GM13976 (cell line): ENCODE results near the gene CRHBP.
A peak's percentile ranks its signal among the peaks of the same experiment; 100 is the strongest.

Experiments used
- DNase-seq: peaks from one replicate; pipeline ENCODE4 v3.0.0; 2012; ENCODE audit warnings: low spot score
- in situ Hi-C: fragments of 300-500 bp; cut with MboI; formaldehyde crosslinking; loops from one replicate; pipeline ENCODE4 v1.12.0; 2022; ENCODE audit warnings: low sequenced_read_pairs, mixed read lengths, inconsistent platforms; ENCODE audit not compliant: unreplicated experiment
- TF ChIP-seq, protein P1 (sequence below): IDR thresholded peaks from 2 replicates; pipeline ENCODE4 v1.5.1; 2012; ENCODE audit warnings: borderline replicate concordance, mild to moderate bottlenecking; ENCODE audit not compliant: insufficient read depth; ENCODE audit errors: extremely low read depth, missing control alignments, control extremely low read depth

The CRHBP gene

DNA sequence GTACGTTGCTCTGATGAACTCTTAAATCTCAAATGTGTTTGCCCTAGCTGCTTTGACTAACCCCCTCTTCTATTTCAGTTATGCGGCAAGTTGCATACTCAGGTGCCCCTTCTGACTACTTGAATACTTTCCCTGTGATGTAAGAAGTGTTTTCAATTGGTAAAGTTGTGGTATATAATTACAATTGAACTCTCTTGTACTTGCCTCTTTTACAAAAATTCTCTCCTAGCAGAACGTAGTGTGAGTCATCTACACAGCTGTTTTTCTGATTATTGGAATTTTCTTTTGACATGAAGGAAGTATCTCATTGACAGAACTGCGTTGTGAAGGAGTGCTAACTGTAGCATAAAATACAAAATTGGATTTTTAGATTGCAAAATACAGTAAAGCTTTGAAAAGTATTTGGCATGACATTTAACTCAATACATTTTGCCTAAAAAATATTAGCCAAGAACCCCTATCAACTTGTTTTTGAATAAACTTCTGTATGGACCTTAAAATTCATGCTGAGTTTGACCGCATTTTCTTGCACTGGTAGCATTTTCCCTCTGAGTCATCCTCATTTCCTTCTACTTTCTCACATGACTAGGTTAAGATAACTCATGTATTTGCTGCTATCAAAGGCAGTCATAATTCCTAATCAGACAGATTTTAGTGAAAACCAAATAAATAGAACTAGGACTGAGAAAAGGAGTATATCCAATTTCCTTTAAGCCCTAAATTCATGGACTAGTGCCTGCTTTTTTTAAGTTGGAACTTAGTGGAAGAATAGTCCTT lies 6.3 kb downstream of the CRHBP start:
- in situ Hi-C loops, result no loop called here
- TF ChIP-seq, protein P1, sequence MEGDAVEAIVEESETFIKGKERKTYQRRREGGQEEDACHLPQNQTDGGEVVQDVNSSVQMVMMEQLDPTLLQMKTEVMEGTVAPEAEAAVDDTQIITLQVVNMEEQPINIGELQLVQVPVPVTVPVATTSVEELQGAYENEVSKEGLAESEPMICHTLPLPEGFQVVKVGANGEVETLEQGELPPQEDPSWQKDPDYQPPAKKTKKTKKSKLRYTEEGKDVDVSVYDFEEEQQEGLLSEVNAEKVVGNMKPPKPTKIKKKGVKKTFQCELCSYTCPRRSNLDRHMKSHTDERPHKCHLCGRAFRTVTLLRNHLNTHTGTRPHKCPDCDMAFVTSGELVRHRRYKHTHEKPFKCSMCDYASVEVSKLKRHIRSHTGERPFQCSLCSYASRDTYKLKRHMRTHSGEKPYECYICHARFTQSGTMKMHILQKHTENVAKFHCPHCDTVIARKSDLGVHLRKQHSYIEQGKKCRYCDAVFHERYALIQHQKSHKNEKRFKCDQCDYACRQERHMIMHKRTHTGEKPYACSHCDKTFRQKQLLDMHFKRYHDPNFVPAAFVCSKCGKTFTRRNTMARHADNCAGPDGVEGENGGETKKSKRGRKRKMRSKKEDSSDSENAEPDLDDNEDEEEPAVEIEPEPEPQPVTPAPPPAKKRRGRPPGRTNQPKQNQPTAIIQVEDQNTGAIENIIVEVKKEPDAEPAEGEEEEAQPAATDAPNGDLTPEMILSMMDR, result no peak
- no peak for DNase-seq

DNA sequence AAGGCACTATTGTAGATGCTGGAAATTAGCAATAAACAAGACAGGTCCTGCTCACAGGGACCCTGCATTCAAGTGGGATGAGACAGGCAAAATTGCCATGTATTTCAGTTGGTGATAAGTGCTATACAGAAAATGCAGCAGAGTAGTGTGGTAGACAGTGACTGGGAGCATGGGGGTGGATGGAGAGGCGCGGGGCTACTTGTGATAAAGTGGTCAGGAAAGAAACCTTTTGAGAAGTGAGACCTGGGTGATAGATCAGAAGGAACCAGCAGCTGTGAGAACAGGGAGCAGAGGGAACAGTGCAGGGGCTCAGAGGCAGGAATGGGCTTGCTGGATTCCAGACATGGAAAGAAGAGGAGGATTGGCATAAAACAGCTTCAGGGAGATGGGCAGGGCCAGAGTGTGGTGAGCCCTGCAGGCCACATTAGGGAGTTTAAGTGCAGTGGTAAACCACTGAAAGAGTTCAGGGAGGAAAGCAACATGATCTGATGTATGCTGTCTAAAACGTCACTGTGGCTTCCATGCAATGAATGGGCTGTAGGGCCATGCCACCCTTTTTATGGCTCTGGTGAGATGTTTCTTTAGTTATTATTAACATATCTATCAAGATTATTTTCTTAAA lies 7.3 kb downstream of the CRHBP start:
- peak; percentile 42 for DNase-seq
- in situ Hi-C loops, result no loop called here
- TF ChIP-seq, protein P1, result no peak

GRCh38 chr5:76964060-76964459 lies 11.2 kb downstream of the CRHBP start:
- no peak for DNase-seq
- TF ChIP-seq, protein P1, result no peak
- in situ Hi-C loops, result no loop called here

DNA sequence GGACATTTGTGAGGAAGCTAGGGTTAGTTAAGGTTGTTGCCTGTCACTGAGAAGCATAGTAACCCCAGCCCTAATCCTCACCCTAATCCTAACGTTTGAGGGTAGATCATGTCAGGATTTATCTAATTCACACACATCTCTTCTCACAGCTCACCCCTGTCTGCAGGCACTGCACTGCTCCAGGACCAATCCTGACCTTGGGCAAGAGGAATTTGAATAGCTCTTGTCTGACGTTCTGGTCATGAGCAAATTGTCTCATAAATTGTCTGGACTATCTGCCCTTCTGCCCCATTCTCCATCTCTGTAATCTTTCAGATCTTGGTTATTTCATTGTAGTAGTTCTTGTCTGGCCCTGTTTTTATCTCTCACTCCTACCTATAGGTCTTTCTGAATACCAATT lies 18.7 kb downstream of the CRHBP start:
- in situ Hi-C loops, result no loop called here
- DNase-seq, result no peak
- TF ChIP-seq, protein P1, result no peak

DNA sequence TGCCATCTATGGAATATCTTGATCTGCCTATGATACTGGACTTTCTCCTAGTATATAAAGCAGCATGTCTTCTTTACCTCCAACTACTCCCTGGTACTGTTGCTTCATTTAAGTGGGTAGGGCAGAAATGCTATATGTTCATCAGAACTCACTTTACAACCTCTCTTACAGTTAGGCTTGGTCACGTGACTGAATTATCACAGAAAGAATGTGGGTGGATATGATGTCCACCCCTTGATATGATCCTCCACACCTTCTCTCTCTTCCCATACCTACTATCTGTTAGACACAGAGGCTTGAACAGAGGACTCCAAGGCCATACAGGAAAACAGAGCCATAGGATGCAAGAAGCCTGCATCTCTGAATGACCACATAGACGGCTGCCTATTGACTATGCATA lies 19.8 kb downstream of the CRHBP start:
- in situ Hi-C loops, result no loop called here
- TF ChIP-seq, protein P1, result no peak
- DNase-seq, result no peak

GRCh38 chr5:76974785-76975184 lies 21.9 kb downstream of the CRHBP start:
- in situ Hi-C loops, result no loop called here
- TF ChIP-seq, protein P1, result no peak
- DNase-seq, result no peak
